Peyer's patch (tissue), 4 donors: ENCODE data around the gene IRF9. TPM values are rescaled to one million over a fixed set of nuclear protein-coding genes. Genes with fewer than 3 reads are reported as not detected.

ENCODE experiments used
- DNase-seq, 3 donors: peaks; one replicate each; pipeline ENCODE4 v3.0.0-alpha.2; 2017 to 2019
- H3K27ac ChIP-seq, 4 donors: fragments of 200-600 bp; sonication (generic); one replicate each; pipeline ENCODE4 v1.5.1; 2016 to 2019
- H3K27me3 ChIP-seq, 2 donors: fragments of 200-600 bp; sonication (generic); one replicate each; pipeline ENCODE4 v1.5.1; 2019
- H3K36me3 ChIP-seq, 3 donors: fragments of 200-600 bp; sonication (generic); one replicate each; pipeline ENCODE4 v1.5.1; 2016 to 2019
- H3K4me1 ChIP-seq, 4 donors: fragments of 200-600 bp; sonication (generic); one replicate each; pipeline ENCODE4 v1.5.1; 2016 to 2019
- H3K4me3 ChIP-seq, 4 donors: fragments of 200-600 bp; sonication (generic); 1 replicate in 3 of 4; 2 replicates in 1 of 4; pipeline ENCODE4 v1.5.1; 2016 to 2019; ENCODE audit warnings: mild to moderate bottlenecking in 1 of 4
- H3K9me3 ChIP-seq, 4 donors: fragments of 200-600 bp; sonication (generic); one replicate each; pipeline ENCODE4 v1.5.1; 2016 to 2019; ENCODE audit warnings: mild to moderate bottlenecking in 1 of 4
- POLR2A ChIP-seq, 2 donors: fragments of 450-650 bp; IDR thresholded peaks; one replicate each; pipeline ENCODE4 v1.5.1; 2017; ENCODE audit warnings: antibody characterized with exemption in 2 of 2, mild to moderate bottlenecking in 2 of 2, moderate library complexity in 2 of 2
- total RNA-seq, 4 donors: library from RNA; depleted of rRNA; stranded (reverse); fragments of >200 nt; gene quantifications; one replicate each; pipeline ENCODE4 v1.1.0, GENCODE V29; 2016
- TF ChIP-seq, protein P1 (sequence below), 6 experiments: fragments of 450-650 bp in 4 of 6; fragments of 200-600 bp in 2 of 6; sonication (generic) in 1 of 6; IDR thresholded peaks; one replicate each; pipeline ENCODE4 v1.5.1; 2017 to 2019; ENCODE audit warnings: antibody characterized with exemption in 6 of 6, mild to moderate bottlenecking in 3 of 6, moderate library complexity in 1 of 6

The IRF9 gene
- total RNA-seq, 4 donors from 2014 or later, result 64.1 to 219 (median 80.8) TPM

DNA sequence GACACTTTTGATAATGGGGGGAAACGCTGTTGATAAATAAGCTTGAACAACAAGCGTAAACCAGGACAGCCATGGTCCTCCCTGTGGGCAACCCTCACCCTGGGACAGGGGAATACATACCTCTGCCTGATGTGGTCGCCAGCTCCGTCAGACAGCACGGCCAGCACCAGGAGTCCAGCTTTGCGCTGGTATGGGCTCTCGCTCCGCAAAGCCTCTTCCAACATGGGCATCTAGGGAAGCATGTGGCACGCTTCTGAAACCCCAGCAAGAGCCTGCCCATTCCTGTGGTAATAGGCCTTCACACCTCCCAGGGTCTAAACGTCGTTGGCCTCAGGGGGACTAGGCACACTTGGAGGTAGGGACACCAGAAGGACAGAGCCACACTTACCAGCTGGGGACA lies 24.7 kb downstream of the IRF9 start:
- Histone ChIP-seq H3K36me3 (peaks cover 0 to 53% (median 0%) of the 10 kb centered on the region in 3 donors), H3K9me3 (no peaks in the 10 kb centered on the region), H3K27ac (no peak overlapping the region), H3K4me1 (peaks cover 0 to 18% (median 9%) of the 10 kb centered on the region in 4 donors), H3K4me3 (no peak overlapping the region), H3K27me3 (no peaks in the 10 kb centered on the region)
- no peak for DNase-seq
- TF ChIP-seq POLR2A (IDR thresholded peaks at IDR 0.05), result no peak
- TF ChIP-seq, protein P1, sequence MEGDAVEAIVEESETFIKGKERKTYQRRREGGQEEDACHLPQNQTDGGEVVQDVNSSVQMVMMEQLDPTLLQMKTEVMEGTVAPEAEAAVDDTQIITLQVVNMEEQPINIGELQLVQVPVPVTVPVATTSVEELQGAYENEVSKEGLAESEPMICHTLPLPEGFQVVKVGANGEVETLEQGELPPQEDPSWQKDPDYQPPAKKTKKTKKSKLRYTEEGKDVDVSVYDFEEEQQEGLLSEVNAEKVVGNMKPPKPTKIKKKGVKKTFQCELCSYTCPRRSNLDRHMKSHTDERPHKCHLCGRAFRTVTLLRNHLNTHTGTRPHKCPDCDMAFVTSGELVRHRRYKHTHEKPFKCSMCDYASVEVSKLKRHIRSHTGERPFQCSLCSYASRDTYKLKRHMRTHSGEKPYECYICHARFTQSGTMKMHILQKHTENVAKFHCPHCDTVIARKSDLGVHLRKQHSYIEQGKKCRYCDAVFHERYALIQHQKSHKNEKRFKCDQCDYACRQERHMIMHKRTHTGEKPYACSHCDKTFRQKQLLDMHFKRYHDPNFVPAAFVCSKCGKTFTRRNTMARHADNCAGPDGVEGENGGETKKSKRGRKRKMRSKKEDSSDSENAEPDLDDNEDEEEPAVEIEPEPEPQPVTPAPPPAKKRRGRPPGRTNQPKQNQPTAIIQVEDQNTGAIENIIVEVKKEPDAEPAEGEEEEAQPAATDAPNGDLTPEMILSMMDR (IDR thresholded peaks at IDR 0.05), result no peak

DNA sequence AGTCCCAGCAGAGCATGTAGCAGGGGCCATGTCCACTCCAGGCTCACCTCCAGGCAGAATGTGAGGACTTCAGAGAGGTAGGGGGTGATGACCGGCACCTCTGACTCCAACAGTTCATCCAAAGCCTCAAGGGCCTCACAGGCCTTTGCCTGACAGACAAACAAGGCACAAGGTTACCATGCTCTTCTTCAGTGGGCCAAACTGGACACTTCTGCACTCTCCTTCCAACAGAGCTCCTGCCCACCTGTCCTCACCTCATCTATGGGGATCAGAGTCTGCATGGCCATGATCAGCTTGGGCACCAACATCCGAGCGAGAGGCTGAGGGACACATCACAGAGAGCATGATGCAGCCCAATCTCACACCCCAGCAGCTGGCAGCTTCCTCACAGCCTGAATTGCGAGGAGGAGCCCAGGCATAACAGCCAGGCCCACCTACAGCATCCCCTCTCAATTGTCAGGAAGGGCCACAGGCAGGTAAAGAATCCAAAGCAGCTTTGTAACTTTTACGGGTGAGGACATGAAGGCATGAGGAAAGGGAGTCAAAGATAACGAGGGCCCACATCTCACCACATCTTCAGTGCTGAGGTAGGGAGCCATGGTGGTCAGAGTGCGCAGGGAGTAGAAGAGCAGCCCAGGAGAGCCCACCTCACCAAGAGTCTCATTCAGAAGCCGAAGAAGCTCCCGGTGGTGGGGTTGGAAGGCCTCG lies 25.9 kb downstream of the IRF9 start:
- no peak for DNase-seq
- H3K36me3 ChIP-seq, result peaks cover 0 to 45% (median 0%) of the 10 kb centered on the region in 3 donors
- TF ChIP-seq, protein P1 (IDR thresholded peaks at IDR 0.05), result no peak
- TF ChIP-seq POLR2A (IDR thresholded peaks at IDR 0.05), result no peak
- no peak overlapping the region for H3K27ac ChIP-seq
- H3K27me3 ChIP-seq, result no peaks in the 10 kb centered on the region
- no peak overlapping the region for H3K4me3 ChIP-seq
- peaks cover 0 to 18% (median 9%) of the 10 kb centered on the region in 4 donors for H3K4me1 ChIP-seq
- H3K9me3 ChIP-seq, result no peaks in the 10 kb centered on the region

GRCh38 chr14:24187539-24187915 lies 26.5 kb downstream of the IRF9 start:
- Histone ChIP-seq H3K36me3 (peaks cover 0 to 45% (median 0%) of the 10 kb centered on the region in 3 donors), H3K9me3 (no peaks in the 10 kb centered on the region), H3K4me3 (peak overlapping the region in 2 of 4 donors; percentile 76 to 78), H3K27me3 (no peaks in the 10 kb centered on the region), H3K27ac (peak overlapping the region in 1 of 4 donors; percentile 80), H3K4me1 (peaks cover 0 to 18% (median 9%) of the 10 kb centered on the region in 4 donors)
- no peak for TF ChIP-seq POLR2A (IDR thresholded peaks at IDR 0.05)
- TF ChIP-seq, protein P1 (IDR thresholded peaks at IDR 0.05), result no peak
- DNase-seq, result no peak

DNA sequence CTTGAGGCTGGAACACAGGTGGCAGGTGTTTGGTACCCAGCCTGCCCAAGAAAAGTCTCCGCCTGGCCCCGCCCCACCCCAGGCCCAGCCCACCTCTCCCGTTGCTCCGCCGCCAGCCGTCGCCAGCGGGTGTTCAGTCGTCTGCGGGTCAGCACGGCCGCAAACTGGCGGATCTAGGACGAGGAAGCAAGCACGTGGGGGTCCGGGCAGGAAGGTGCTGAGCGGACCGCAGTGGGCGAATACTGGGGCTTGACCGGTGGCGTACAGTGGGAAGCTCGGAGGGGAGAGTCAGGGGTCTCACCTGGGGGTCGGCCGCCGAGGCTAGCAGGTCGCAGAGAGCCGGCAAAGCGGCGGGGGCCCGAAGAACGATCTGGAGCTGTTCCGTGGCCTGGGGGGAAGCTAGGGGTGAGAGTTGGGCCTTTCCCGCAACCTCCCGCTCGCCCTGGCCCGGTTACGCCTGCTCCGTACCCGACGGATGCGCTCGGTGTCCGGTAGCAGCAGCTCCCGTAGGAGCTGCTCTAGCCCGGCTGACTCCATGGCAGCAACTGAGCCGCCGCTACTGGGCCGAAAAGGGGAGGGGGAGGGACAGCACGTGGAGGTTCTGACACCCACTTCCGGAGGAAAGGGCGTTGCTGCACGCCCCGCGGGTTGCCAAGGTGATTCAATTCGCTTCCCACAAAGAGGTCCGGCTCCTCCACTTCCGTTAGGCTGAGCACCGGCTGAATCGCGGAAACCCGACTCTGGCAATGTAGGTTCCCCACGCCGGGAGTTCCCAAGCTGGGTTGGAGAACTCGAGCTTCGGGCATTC lies 27.4 kb downstream of the IRF9 start, which contains the start of gene IPO4:
Gene IPO4 (minus strand): TSS at position 566 of the 808 bp plus-strand sequence. CDS start 29 bp downstream, at position 537.
- Histone ChIP-seq H3K4me1 (peaks cover 0 to 18% (median 9%) of the 10 kb centered on the region in 4 donors), H3K9me3 (no peaks in the 10 kb centered on the region), H3K27me3 (no peaks in the 10 kb centered on the region), H3K27ac (peak within 1 kb of the TSS; percentile 36 to 80 (median 69)), H3K4me3 (peak within 1 kb of the TSS; percentile 58 to 80 (median 77)), H3K36me3 (peaks cover 0 to 45% (median 0%) of the 10 kb centered on the region in 3 donors)
- peak; percentile 93 to 98 (median 93) for DNase-seq
- TF ChIP-seq, protein P1 (IDR thresholded peaks at IDR 0.05), result no peak
- peak in 1 of 2 donors; percentile 29 for TF ChIP-seq POLR2A (IDR thresholded peaks at IDR 0.05)

DNA sequence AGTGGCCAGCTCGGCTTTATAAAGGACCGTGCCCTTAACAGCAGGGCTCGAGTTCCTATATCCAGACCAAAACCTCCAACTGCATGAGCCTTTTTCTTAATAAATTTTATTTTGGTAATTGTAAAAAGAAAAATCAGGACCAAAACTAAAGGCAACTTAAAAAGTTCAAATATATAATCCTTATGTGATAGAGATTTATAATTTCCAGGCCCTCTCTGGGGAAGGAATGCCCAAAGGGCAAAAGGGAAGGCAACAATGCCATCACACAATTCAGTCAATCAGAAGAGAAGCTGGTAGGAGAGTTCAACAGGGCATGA lies 28.0 kb downstream of the IRF9 start:
- peak overlapping the region in 3 of 4 donors; percentile 76 to 80 (median 78) for H3K4me3 ChIP-seq
- no peak for TF ChIP-seq POLR2A (IDR thresholded peaks at IDR 0.05)
- TF ChIP-seq, protein P1 (IDR thresholded peaks at IDR 0.05), result no peak
- no peaks in the 10 kb centered on the region for H3K9me3 ChIP-seq
- H3K36me3 ChIP-seq, result peaks cover 0 to 39% (median 0%) of the 10 kb centered on the region in 3 donors
- H3K27me3 ChIP-seq, result no peaks in the 10 kb centered on the region
- no peak for DNase-seq
- peaks cover 0 to 18% (median 9%) of the 10 kb centered on the region in 4 donors for H3K4me1 ChIP-seq
- H3K27ac ChIP-seq, result peak overlapping the region in 3 of 4 donors; percentile 69 to 80 (median 69)
